SK-N-SH treated with all-trans-retinoic acid at 6 μM for 48 hours (cell line): Measurements from ENCODE around the gene DOK5.

Source experiments
- BACH2 ChIP-seq: fragments of 250-450 bp; sonication (Bioruptor Pico); IDR thresholded peaks from 2 replicates; pipeline ENCODE4 v1.9.0; 2021; ENCODE audit warnings: mild to moderate bottlenecking, borderline replicate concordance
- OSR1 ChIP-seq: fragments of 250-450 bp; sonication (Bioruptor Pico); IDR thresholded peaks from 2 replicates; pipeline ENCODE4 v1.8.0; 2022; ENCODE audit warnings: moderate library complexity, mild to moderate bottlenecking, inconsistent platforms
- SNAI2 ChIP-seq: fragments of 250-450 bp; sonication (Bioruptor Pico); IDR thresholded peaks from 2 replicates; pipeline ENCODE4 v1.5.0; 2020; ENCODE audit warnings: mild to moderate bottlenecking, moderate library complexity
- TSHZ2 ChIP-seq: fragments of 250-450 bp; sonication (Bioruptor Pico); IDR thresholded peaks from 2 replicates; pipeline ENCODE4 v1.5.0; 2020; ENCODE audit warnings: mild to moderate bottlenecking, moderate library complexity
- ZFP3 ChIP-seq: fragments of 250-450 bp; sonication (Bioruptor Pico); IDR thresholded peaks from 2 replicates; pipeline ENCODE4 v1.5.0; 2020; ENCODE audit warnings: mild to moderate bottlenecking, moderate library complexity

GRCh38 chr20:54651252-54651651 is 175.9 kb downstream of the DOK5 start:
- no peak for TF ChIP-seq SNAI2 (CRISPR knock-in tag)
- TF ChIP-seq BACH2 (CRISPR knock-in tag) = no peak
- no peak for TF ChIP-seq OSR1 (CRISPR knock-in tag)
- no peak for TF ChIP-seq ZFP3 (CRISPR knock-in tag)
- no peak for TF ChIP-seq TSHZ2 (CRISPR knock-in tag)
